HEK293T (cell line): ENCODE results near the gene EGLN1.

Source experiments
- CTBP1 ChIP-seq: fragments of 450-650 bp; IDR thresholded peaks from 2 replicates; pipeline ENCODE4 v1.6.1; 2016; ENCODE audit warnings: borderline replicate concordance
- FOXA1 ChIP-seq: fragments of 450-650 bp; IDR thresholded peaks from 2 replicates; pipeline ENCODE4 v1.6.1; 2016; ENCODE audit warnings: mild to moderate bottlenecking
- SP1 ChIP-seq: fragments of 450-650 bp; IDR thresholded peaks from 2 replicates; pipeline ENCODE4 v1.6.1; 2017
- ZNF384 ChIP-seq: fragments of 450-650 bp; IDR thresholded peaks from 2 replicates; pipeline ENCODE4 v1.6.1; 2016

DNA sequence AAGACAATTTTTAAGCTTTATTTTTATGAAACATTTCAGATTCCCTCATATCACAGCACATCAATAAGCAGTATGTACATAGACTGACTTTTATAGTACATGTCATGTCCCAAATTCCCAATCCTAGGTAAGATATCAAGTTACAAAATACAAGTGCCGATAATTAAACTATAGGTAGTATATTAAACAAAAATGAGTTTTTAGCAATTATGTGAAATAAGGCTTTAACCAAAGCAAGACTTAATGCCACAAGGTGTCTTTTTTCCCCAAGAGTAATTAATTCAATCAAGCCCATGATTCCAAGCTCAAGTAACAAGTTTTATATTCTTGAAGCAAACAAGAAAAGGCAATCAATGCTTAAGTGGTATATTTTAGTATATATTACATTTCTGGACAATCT is 89.3 kb downstream of the EGLN1 start:
- TF ChIP-seq ZNF384 (no peak), SP1 (no peak), CTBP1 (no peak), FOXA1 (no peak)
